Panc1 (cell line): ENCODE data around the gene EPB41L5. TPM values are rescaled to one million over a fixed set of nuclear protein-coding genes. Genes with fewer than 3 reads are reported as not detected.

Experiments
- ATAC-seq: fragments of 200-7000 bp; cut with Tn5 transposase; 2 replicates; pipeline ENCODE4 v1.9.1; 2020; ENCODE audit warnings: mild to moderate bottlenecking, moderate library complexity
- BruUV-seq: library from RNA; stranded (reverse); fragments of 400-500 nt; replicated peaks from 2 replicates; lab custom pipeline; 2021; lab: Mats Ljungman, UMichigan
- CTCF ChIA-PET: fragments of 300-600 bp; sonication (Branson Sonifier 250); formaldehyde crosslinking; loops from one replicate; lab custom pipeline; 2022; ENCODE audit warnings: antibody characterized with exemption; lab: Charles Lee
- POLR2A ChIA-PET: fragments of 300-600 bp; sonication (Branson Sonifier 250); formaldehyde crosslinking; loops from one replicate; lab custom pipeline; 2022; ENCODE audit warnings: antibody characterized with exemption; lab: Charles Lee
- DNase-seq: peaks from one replicate; pipeline ENCODE4 v3.0.0-alpha.2; 2010; ENCODE audit warnings: low read depth, low spot score
- H3K27ac ChIP-seq: 2 replicates; pipeline ENCODE4 v1.5.1; 2011; ENCODE audit warnings: mild to moderate bottlenecking, low read length, inconsistent platforms
- H3K27me3 ChIP-seq: fragments of 200-500 bp; sonication (Bioruptor generic); 2 replicates; pipeline ENCODE4 v1.6.0; 2014; ENCODE audit warnings: low read length, inconsistent platforms; ENCODE audit not compliant: control insufficient read depth, insufficient read depth
- H3K36me3 ChIP-seq: fragments of 200-500 bp; sonication (Bioruptor generic); 2 replicates; pipeline ENCODE4 v1.5.1; 2014; ENCODE audit warnings: inconsistent platforms, mild to moderate bottlenecking, low read length, moderate library complexity; ENCODE audit not compliant: control insufficient read depth, insufficient read depth
- H3K4me1 ChIP-seq: 2 replicates; pipeline ENCODE4 v1.5.1; 2011; ENCODE audit warnings: inconsistent platforms, mild to moderate bottlenecking, low read length, moderate library complexity; ENCODE audit not compliant: control insufficient read depth, insufficient read depth
- H3K4me3 ChIP-seq, 2 experiments: 2 replicates each; pipeline ENCODE4 v1.5.1; 2011 to 2012; ENCODE audit warnings: low read depth in 2 of 2, low read length in 2 of 2, mild to moderate bottlenecking in 2 of 2, inconsistent platforms in 1 of 2, moderate library complexity in 1 of 2
- H3K9me3 ChIP-seq: fragments of 200-500 bp; sonication (Bioruptor generic); 2 replicates; pipeline ENCODE4 v1.5.1; 2014; ENCODE audit warnings: low read depth, mild to moderate bottlenecking, inconsistent platforms, low read length, moderate library complexity; ENCODE audit not compliant: control insufficient read depth, insufficient read depth
- CTCF ChIP-seq: fragments of 450-650 bp; IDR thresholded peaks from 2 replicates; pipeline ENCODE4 v1.5.1; 2017; ENCODE audit warnings: mild to moderate bottlenecking
- POLR2AphosphoS5 ChIP-seq: IDR thresholded peaks from 2 replicates; pipeline ENCODE4 v1.6.1; 2012; ENCODE audit warnings: mild to moderate bottlenecking, low read depth, low read length, moderate library complexity
- REST ChIP-seq, 2 experiments: IDR thresholded peaks; 2 replicates each; pipeline ENCODE4 v1.6.1; 2011 to 2012; ENCODE audit warnings: low read depth in 2 of 2, control low read depth in 1 of 2, low read length in 1 of 2, mild to moderate bottlenecking in 1 of 2, moderate library complexity in 1 of 2; ENCODE audit not compliant: insufficient read depth in 1 of 2
- in situ Hi-C: cut with HindIII; loops from 2 replicates; pipeline ENCODE4 v1.10.0; 2016; ENCODE audit warnings: low sequenced_read_pairs, low pct_unique_long_range_greater_than_20kb
- intact Hi-C: fragments of 100-400 bp; cut with micrococcal nuclease; formaldehyde crosslinking; loops from one replicate; pipeline ENCODE4 v1.10.0; 2022; ENCODE audit not compliant: unreplicated experiment
- total RNA-seq: library from RNA; stranded (reverse); gene quantifications from one replicate; pipeline ENCODE4 v1.2.1, GENCODE V29; 2021; ENCODE audit not compliant: unreplicated experiment

EPB41L5 gene
- total RNA-seq, 1 experiment from 2014 or later: 42.2 TPM

- BruUV-seq: no TSS peak
- no peak overlapping the region for H3K27ac ChIP-seq
- ATAC-seq (no peak), DNase-seq (no peak)
- ChIA-PET CTCF (no interaction called here), POLR2A (no interaction called here)
- H3K27me3 ChIP-seq: no peaks in the 10 kb centered on the region
- H3K36me3 ChIP-seq: no peaks in the 10 kb centered on the region
- no peak overlapping the region for H3K4me3 ChIP-seq
- no peaks in the 10 kb centered on the region for H3K4me1 ChIP-seq
- no peaks in the 10 kb centered on the region for H3K9me3 ChIP-seq
- intact Hi-C loops: no loop called here
- in situ Hi-C loops: no loop called here
- TF ChIP-seq CTCF (no peak), REST (IDR thresholded peaks at IDR 0.05; ENCODE audit: insufficient read depth in 1 of 2, low read depth in 2 of 2, low read length in 1 of 2) (no peak)
Observed at GRCh38 chr2:120204945-120205670, 192.2 kb downstream of the EPB41L5 start.

GRCh38 chr2:120206022-120206581, 193.2 kb downstream of the EPB41L5 start:
- ATAC-seq (peak; percentile 48; the same call in 1 of the 2 replicates), DNase-seq (no peak)
- TF ChIP-seq POLR2AphosphoS5 (no peak), CTCF (peak; percentile 73)
- no peaks in the 10 kb centered on the region for H3K4me1 ChIP-seq
- intact Hi-C loops: no loop called here
- POLR2A ChIA-PET: no interaction called here
- H3K27me3 ChIP-seq: no peaks in the 10 kb centered on the region
- CTCF ChIA-PET: no interaction called here
- no peaks in the 10 kb centered on the region for H3K9me3 ChIP-seq
- H3K36me3 ChIP-seq: no peaks in the 10 kb centered on the region
- no peak overlapping the region for H3K27ac ChIP-seq
- in situ Hi-C loops: no loop called here
- no peak overlapping the region for H3K4me3 ChIP-seq
- BruUV-seq: no TSS peak
